ENCODE results near the gene GRM4.

GRCh38 chr6:34062156-34062555 lies 83.7 kb downstream of the GRM4 start:
- TF ChIP-seq EGR1 (conservative IDR thresholded peaks at IDR 0.05), result no peak
- no peak for TF ChIP-seq RAD21 (CRISPR knock-in tag; conservative IDR thresholded peaks at IDR 0.05 in 1 of 2, IDR thresholded peaks at IDR 0.05 in 1 of 2)
- no peak for TF ChIP-seq MLX (CRISPR knock-in tag; conservative IDR thresholded peaks at IDR 0.05)
- TF ChIP-seq REST (IDR thresholded peaks at IDR 0.05; ENCODE audit: borderline replicate concordance), result no peak
- no peak for TF ChIP-seq REST (CRISPR knock-in tag; IDR thresholded peaks at IDR 0.05; ENCODE audit: low read depth)
- no peak for TF ChIP-seq CTCF (IDR thresholded peaks at IDR 0.05 in 2 of 3, conservative IDR thresholded peaks at IDR 0.05 in 1 of 3; ENCODE audit: insufficient read depth in 2 of 3, low read depth in 1 of 3, low read length in 3 of 3)
- no peak for TF ChIP-seq ZNF274 (IDR thresholded peaks at IDR 0.05; ENCODE audit: borderline replicate concordance, low read depth, low read length)
- no peak for TF ChIP-seq EP300 (IDR thresholded peaks at IDR 0.05; ENCODE audit: low read length)
- no peak for TF ChIP-seq HDGF (IDR thresholded peaks at IDR 0.05)
- no peak for TF ChIP-seq PHF20 (IDR thresholded peaks at IDR 0.05; ENCODE audit: partially characterized antibody)
- no peak for TF ChIP-seq SNRNP70 (optimal IDR thresholded peaks at IDR 0.05; ENCODE audit: low read depth, low read length)
- no peak for TF ChIP-seq TFE3 (CRISPR knock-in tag; IDR thresholded peaks at IDR 0.05)
- TF ChIP-seq MAX (CRISPR knock-in tag; IDR thresholded peaks at IDR 0.05), result no peak
